GM19463 (cell line): ENCODE results near the gene HECA.
"Not testable (repeated sequence)": the region's sequence is repeated elsewhere in the genome, so short reads cannot be mapped to it uniquely, and the experiment has no call there.

Source experiments
- ATAC-seq: cut with Tn5 transposase; IDR thresholded peaks from one replicate; pipeline ENCODE4 v1.9.1; 2021; ENCODE audit warnings: mild to moderate bottlenecking, moderate library complexity; ENCODE audit not compliant: unreplicated experiment

The HECA gene

GRCh38 chr6:139134817-139135577, at the start of gene HECA:
HECA (plus strand) TSS chr6:139135080; CDS start chr6:139135397, 317 bp downstream.
- ATAC-seq, result peak; percentile 83

- ATAC-seq, result no peak
These were observed 43.1 kb upstream of the HECA start for GRCh38 chr6:139091826-139092225.

GRCh38 chr6:139099984-139100383, 34.9 kb upstream of the HECA start:
- peak; percentile 96 for ATAC-seq

GRCh38 chr6:139107051-139107450, 27.8 kb upstream of the HECA start:
- ATAC-seq, result no peak

GRCh38 chr6:139108378-139108777, 26.5 kb upstream of the HECA start:
- ATAC-seq, result no peak

GRCh38 chr6:139109558-139109957, 25.3 kb upstream of the HECA start:
- ATAC-seq, result no peak

GRCh38 chr6:139112146-139112545, 22.7 kb upstream of the HECA start:
- ATAC-seq, result no peak

GRCh38 chr6:139112561-139112960, 22.3 kb upstream of the HECA start:
- ATAC-seq, result no peak

- ATAC-seq, result no peak
These were observed 20.1 kb upstream of the HECA start for GRCh38 chr6:139114746-139115145.

- ATAC-seq, result no peak
These were observed 18.7 kb upstream of the HECA start for GRCh38 chr6:139115989-139116758.

GRCh38 chr6:139117734-139118133, 17.1 kb upstream of the HECA start:
- no peak for ATAC-seq

- ATAC-seq, result no peak
These were observed 15.3 kb upstream of the HECA start for GRCh38 chr6:139119552-139119951.

- not testable (repeated sequence) for ATAC-seq
These were observed 12.1 kb upstream of the HECA start for GRCh38 chr6:139122823-139123222.

GRCh38 chr6:139124887-139125672, 9.8 kb upstream of the HECA start:
- peak; percentile 100 for ATAC-seq

GRCh38 chr6:139126255-139126654, 8.6 kb upstream of the HECA start:
- ATAC-seq, result no peak

GRCh38 chr6:139126931-139127330, 7.9 kb upstream of the HECA start:
- ATAC-seq, result no peak

GRCh38 chr6:139129284-139129683, 5.6 kb upstream of the HECA start:
- no peak for ATAC-seq

- no peak for ATAC-seq
These were observed 3.1 kb upstream of the HECA start for GRCh38 chr6:139131736-139132280.

- ATAC-seq, result no peak
These were observed 1.4 kb upstream of the HECA start for GRCh38 chr6:139133262-139134063.

- no peak for ATAC-seq
These were observed 850 bp upstream of the HECA start for GRCh38 chr6:139134064-139134395.
